Right lobe of liver (tissue), 6 donors: Measurements from ENCODE around the gene ACAN. TPM values are rescaled to one million over a fixed set of nuclear protein-coding genes. Genes with fewer than 3 reads are reported as not detected.
A peak's percentile ranks its signal among the peaks of the same experiment; 100 is the strongest.

ENCODE experiments used
- ATAC-seq, 4 donors: fragments of 200-7000 bp; cut with Tn5 transposase; one replicate each; pipeline ENCODE4 v1.9.1; 2020; ENCODE audit warnings: mild to moderate bottlenecking in 4 of 4, moderate library complexity in 4 of 4
- DNase-seq, 3 donors: peaks; one replicate each; pipeline ENCODE4 v3.0.0-alpha.2; 2020
- H3K27ac ChIP-seq, 3 donors: fragments of 200-600 bp; one replicate each; pipeline ENCODE4 v1.8.0; 2022
- H3K27me3 ChIP-seq, 2 donors: fragments of 200-600 bp; one replicate each; pipeline ENCODE4 v1.8.0; 2022
- H3K36me3 ChIP-seq, 4 donors: fragments of 200-600 bp; sonication (generic) in 1 of 4; one replicate each; pipeline versions ENCODE4 v1.5.1 to v1.8.0; 2017 to 2022; ENCODE audit warnings: control low read depth in 1 of 4
- H3K4me1 ChIP-seq, 4 donors: fragments of 200-600 bp; sonication (generic) in 1 of 4; one replicate each; pipeline versions ENCODE4 v1.5.1 to v1.8.0; 2017 to 2022; ENCODE audit warnings: control low read depth in 1 of 4
- H3K4me3 ChIP-seq, 3 donors: fragments of 200-600 bp; one replicate each; pipeline ENCODE4 v1.8.0; 2022
- H3K9me3 ChIP-seq, 4 donors: fragments of 200-600 bp; sonication (generic) in 1 of 4; one replicate each; pipeline versions ENCODE4 v1.5.1 to v1.8.0; 2017 to 2022; ENCODE audit warnings: control low read depth in 1 of 4
- POLR2A ChIP-seq: fragments of 450-650 bp; IDR thresholded peaks from one replicate; pipeline ENCODE4 v1.6.1; 2017; ENCODE audit warnings: antibody characterized with exemption, mild to moderate bottlenecking
- WGBS: methylation state at CpG from one replicate; pipeline ENCODE4 v1.1.6; 2018; ENCODE audit warnings: low coverage, low lambda C conversion rate; ENCODE audit not compliant: insufficient coverage; ENCODE audit errors: missing lambda C conversion rate; 5-methylcytosine and 5-hydroxymethylcytosine counted together
- intact Hi-C, 2 donors: fragments of 100-400 bp; cut with DNase I; formaldehyde crosslinking; loops; one replicate each; pipeline versions ENCODE4 v1.11.2 to v1.14.1; 2022
- total RNA-seq, 6 experiments: library from RNA; depleted of rRNA in 2 of 6; stranded (reverse); fragments of >200 nt in 2 of 6; fragmentation: NEBNext Ultra II Directional in 3 of 6; extraction: Animal tissue kit (Norgen Biotek cat#: 25700) in 3 of 6; gene quantifications; one replicate each; pipeline versions ENCODE4 v1.1.0 to v1.2.4, GENCODE V29; 2016 to 2023
- TF ChIP-seq, protein P1 (sequence below), 4 donors: fragments of 200-600 bp in 3 of 4; fragments of 450-650 bp in 1 of 4; IDR thresholded peaks; one replicate each; pipeline versions ENCODE4 v1.5.1 to v1.8.0; 2016 to 2022; ENCODE audit warnings: antibody characterized with exemption in 4 of 4, mild to moderate bottlenecking in 2 of 4
- donor health status: DM: no; HTN: yes; CAD: no.
- donor health status: DM: no; HTN: no; CAD: no.
- donor health status: DM: no; HTN: no; CAD: no.
- donor health status: DM: no; HTN: yes; CAD: no.
- donor health status: DM: no; HTN: yes; CAD: no.

Gene ACAN
- total RNA-seq, 6 experiments from 2014 or later, result 0.07 TPM; not detected in 5

GRCh38 chr15:88907111-88907510 is 103.9 kb downstream of the ACAN start:
- TF ChIP-seq, protein P1, sequence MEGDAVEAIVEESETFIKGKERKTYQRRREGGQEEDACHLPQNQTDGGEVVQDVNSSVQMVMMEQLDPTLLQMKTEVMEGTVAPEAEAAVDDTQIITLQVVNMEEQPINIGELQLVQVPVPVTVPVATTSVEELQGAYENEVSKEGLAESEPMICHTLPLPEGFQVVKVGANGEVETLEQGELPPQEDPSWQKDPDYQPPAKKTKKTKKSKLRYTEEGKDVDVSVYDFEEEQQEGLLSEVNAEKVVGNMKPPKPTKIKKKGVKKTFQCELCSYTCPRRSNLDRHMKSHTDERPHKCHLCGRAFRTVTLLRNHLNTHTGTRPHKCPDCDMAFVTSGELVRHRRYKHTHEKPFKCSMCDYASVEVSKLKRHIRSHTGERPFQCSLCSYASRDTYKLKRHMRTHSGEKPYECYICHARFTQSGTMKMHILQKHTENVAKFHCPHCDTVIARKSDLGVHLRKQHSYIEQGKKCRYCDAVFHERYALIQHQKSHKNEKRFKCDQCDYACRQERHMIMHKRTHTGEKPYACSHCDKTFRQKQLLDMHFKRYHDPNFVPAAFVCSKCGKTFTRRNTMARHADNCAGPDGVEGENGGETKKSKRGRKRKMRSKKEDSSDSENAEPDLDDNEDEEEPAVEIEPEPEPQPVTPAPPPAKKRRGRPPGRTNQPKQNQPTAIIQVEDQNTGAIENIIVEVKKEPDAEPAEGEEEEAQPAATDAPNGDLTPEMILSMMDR (IDR thresholded peaks at IDR 0.05), result no peak
- TF ChIP-seq POLR2A, result no peak
- Histone ChIP-seq H3K4me3 (no peak overlapping the region), H3K27me3 (no peaks in the 10 kb centered on the region), H3K9me3 (no peaks in the 10 kb centered on the region), H3K36me3 (no peaks in the 10 kb centered on the region), H3K27ac (no peak overlapping the region), H3K4me1 (no peaks in the 10 kb centered on the region)
- no CpG with 5 or more reads among the region's 14 CpGs for WGBS
- intact Hi-C loops, result loop anchor here in 1 of 2 donors (5.0 kb wide), 1 partner anchor 110 kb away; no protein-coding TSS in a partner anchor
- no peak for ATAC-seq
- no peak for DNase-seq

- H3K9me3 ChIP-seq, result no peaks in the 10 kb centered on the region
- TF ChIP-seq, protein P1 (IDR thresholded peaks at IDR 0.05), result no peak
- TF ChIP-seq POLR2A, result no peak
- H3K27ac ChIP-seq, result no peak overlapping the region
- no peaks in the 10 kb centered on the region for H3K36me3 ChIP-seq
- no peaks in the 10 kb centered on the region for H3K27me3 ChIP-seq
- intact Hi-C loops, result loop anchor here in 1 of 2 donors (5.0 kb wide), 1 partner anchor 109 kb away; no protein-coding TSS in a partner anchor
- WGBS, result 80% methylated on average over 3 of the region's 12 CpGs
- no peak for ATAC-seq
- H3K4me3 ChIP-seq, result no peak overlapping the region
- no peaks in the 10 kb centered on the region for H3K4me1 ChIP-seq
- DNase-seq, result no peak
These were observed 104.9 kb downstream of the ACAN start for GRCh38 chr15:88908123-88908522.

DNA sequence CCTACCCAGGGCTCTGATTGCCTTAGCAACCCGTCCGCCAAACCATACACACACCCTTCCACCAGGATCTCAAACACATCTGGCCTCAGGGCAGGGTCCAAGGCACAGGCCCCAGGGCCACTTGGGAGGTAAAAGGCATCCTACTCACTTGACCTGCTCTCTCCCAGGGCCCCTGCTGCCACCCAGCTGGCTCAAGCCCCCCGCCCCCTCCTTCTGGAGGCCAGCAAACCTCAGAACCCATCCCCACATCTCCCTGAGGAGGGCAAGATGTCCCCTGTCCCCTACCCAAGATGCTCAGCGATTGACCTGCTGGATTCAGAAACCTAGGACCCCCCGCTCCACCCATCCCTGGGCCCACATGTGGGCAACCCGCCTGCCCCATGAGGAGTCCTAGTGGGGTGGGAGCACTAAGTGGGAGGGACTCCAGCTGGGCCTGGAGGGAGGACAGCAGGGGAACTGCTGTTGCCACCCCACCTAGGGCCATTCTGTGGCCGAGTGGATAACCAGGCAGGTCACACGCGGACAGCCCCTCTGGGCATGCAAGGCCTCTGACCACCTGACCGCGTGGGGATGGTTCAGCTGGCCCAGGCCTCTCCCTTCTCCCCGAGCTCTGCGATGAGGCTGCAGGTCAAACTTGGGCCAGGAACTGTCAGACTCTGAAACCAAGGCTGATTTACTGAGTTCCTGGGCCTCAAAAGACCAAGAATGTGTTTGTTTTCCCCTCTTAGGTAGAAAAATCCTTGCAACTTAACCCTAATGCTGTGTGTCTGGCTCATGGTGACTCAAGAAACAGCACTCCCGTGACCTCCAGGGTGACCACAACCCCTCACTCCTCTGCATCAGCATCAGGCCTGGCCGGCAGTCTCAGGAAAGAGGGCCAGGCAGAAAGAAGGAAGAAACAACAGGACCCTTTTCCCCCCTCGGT is 105.7 kb downstream of the ACAN start:
- TF ChIP-seq POLR2A, result no peak
- TF ChIP-seq, protein P1 (IDR thresholded peaks at IDR 0.05), result no peak
- Histone ChIP-seq H3K4me1 (no peaks in the 10 kb centered on the region), H3K4me3 (no peak overlapping the region), H3K9me3 (no peaks in the 10 kb centered on the region), H3K27me3 (no peaks in the 10 kb centered on the region), H3K36me3 (no peaks in the 10 kb centered on the region), H3K27ac (no peak overlapping the region)
- WGBS, result 90% methylated on average over 6 of the region's 16 CpGs
- ATAC-seq (no peak), DNase-seq (peak in 1 of 3 donors; percentile 46)
- intact Hi-C loops, result loop anchor here in 1 of 2 donors (5.0 kb wide), 1 partner anchor 108 kb away; no protein-coding TSS in a partner anchor

DNA sequence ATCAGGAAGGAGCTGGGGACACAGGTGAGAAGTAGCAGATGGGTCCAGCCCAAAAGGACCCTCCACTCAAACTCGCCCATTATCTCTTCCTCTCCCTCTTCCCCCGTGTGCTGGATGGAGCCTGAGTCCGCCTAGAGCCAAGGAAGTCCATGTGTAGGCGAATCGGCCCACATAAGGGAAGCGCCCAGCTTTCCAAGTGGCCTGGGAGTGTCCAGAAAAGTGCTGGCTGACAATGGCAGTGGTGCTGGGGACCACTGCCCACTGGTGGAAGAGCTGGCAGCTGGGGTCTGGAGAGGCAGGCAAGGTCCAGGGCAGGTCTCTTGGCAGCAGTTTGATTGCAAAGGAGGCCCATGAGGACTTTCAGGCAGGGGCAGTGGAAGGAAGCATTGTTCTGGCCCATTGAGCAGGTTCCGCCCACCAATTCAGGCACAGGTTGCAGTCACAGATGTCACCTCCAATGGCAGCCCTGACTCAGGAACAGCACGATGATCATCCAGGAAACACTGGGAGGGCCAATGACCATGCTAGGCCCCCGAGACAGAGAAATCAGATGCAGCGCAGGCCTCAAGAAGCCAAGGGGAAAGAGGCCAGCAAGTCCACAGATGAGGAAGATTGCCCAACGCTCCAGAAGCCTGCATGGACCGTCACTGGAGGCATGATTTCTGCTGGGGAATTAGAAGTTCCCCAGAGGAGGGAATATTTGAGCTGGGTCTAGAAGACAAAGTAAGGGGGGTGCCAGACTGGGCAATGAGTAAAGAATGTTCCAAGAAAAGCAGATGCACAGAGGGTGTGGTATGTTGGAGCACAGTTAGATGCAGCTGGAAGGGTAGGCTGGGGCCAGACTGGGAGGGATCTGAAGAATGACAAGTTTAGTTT is 107.0 kb downstream of the ACAN start:
- Histone ChIP-seq H3K36me3 (no peaks in the 10 kb centered on the region), H3K4me3 (no peak overlapping the region), H3K27me3 (no peaks in the 10 kb centered on the region), H3K4me1 (no peaks in the 10 kb centered on the region), H3K27ac (no peak overlapping the region), H3K9me3 (no peaks in the 10 kb centered on the region)
- DNase-seq (no peak), ATAC-seq (no peak)
- intact Hi-C loops, result loop anchor here in 1 of 2 donors (5.0 kb wide), 1 partner anchor 107 kb away; no protein-coding TSS in a partner anchor
- TF ChIP-seq, protein P1 (IDR thresholded peaks at IDR 0.05), result no peak
- no peak for TF ChIP-seq POLR2A
- 77% methylated on average over 3 of the region's 12 CpGs for WGBS
